Activated CD8-positive, alpha-beta memory T cell treated with anti-CD3 and anti-CD28 coated beads, Interleukin-2, amount 10 ng/mL, durations not matched to agents 7 days and 5 days (primary cell): Measurements from ENCODE around the gene PNPLA2. TPM values are rescaled to one million over a fixed set of nuclear protein-coding genes. Genes with fewer than 3 reads are reported as not detected.

ENCODE experiments used
- ATAC-seq: fragments of 150-1000 bp; cut with Tn5 transposase; one replicate; pipeline ENCODE4 v1.10.0; 2021; ENCODE audit warnings: moderate library complexity
- CTCF ChIA-PET: fragments of 350-600 bp; sonication (Branson Sonifier 250); formaldehyde crosslinking; loops from one replicate; lab custom pipeline; 2021; ENCODE audit warnings: antibody characterized with exemption; lab: Charles Lee
- DNase-seq: peaks from one replicate; pipeline ENCODE4 v3.0.0-alpha.2; 2020
- H3K27ac Mint-ChIP-seq: one replicate; pipeline ENCODE4 v1.8.0; 2021; ENCODE audit warnings: mild to moderate bottlenecking, mixed read lengths
- H3K27me3 Mint-ChIP-seq: one replicate; pipeline ENCODE4 v1.8.0; 2021; ENCODE audit warnings: mixed read lengths
- H3K36me3 Mint-ChIP-seq: one replicate; pipeline ENCODE4 v1.8.0; 2021; ENCODE audit warnings: mild to moderate bottlenecking, mixed read lengths
- H3K4me1 Mint-ChIP-seq: one replicate; pipeline ENCODE4 v1.8.0; 2021; ENCODE audit warnings: mixed read lengths
- H3K4me3 Mint-ChIP-seq: one replicate; pipeline ENCODE4 v1.8.0; 2021; ENCODE audit warnings: mild to moderate bottlenecking, moderate library complexity, mixed read lengths
- H3K9me3 Mint-ChIP-seq: one replicate; pipeline ENCODE4 v1.8.0; 2022; ENCODE audit warnings: low read depth, mixed read lengths
- total RNA-seq, 2 experiments: library from RNA; stranded (reverse); gene quantifications; one replicate each; pipeline ENCODE4 v1.2.3, GENCODE V29; 2021

PNPLA2 gene
- total RNA-seq, 2 experiments from 2014 or later: 64.7 to 70.0 TPM

DNA sequence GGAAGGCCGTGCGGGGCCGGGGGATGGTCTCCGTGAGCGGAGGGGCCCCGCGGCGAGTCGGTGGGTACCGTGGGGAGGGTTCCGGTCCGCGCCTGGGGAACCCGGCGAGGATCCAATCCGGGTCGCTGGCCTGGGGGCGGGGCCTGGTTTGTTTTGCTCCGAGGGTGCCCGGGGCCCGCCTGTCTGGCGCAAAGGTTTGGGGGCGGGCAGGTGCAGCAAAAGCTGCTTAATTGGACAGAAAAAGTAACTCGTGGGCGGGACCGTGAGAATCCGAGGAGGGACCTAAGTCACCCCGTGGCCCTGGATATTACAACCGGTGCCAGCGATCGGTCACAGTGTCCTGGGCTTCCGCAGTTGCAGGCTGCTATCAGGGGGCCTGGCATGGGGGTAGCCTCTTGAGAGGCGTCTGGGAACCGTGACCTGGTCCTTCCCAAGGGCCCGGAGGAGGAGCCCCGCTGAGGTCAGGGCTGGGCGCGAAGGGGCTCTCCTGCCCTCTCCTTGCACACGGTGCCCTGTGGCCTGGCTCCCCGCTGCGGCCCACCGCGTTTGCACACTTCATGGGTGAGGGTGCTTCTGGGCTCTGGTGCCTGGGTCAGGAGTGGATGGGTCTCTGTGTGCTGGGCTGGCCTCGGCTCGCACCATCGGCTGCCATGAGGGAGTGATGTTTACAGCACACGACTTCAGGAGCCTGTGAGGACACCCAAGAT lies 1.4 kb downstream of the PNPLA2 start:
- H3K36me3 Mint-ChIP-seq: no peaks in the 10 kb centered on the region
- CTCF ChIA-PET: interaction anchor here (0.7 to 2.8 kb wide), 7 partner anchors 10 to 231 kb away, joined by 3 to 12 read pairs (median 3); partner anchors contain the start of genes POLR2L, RPLP2 and TSPAN4
- DNase-seq (peak; percentile 97), ATAC-seq (peak; percentile 77)
- peak overlapping the region; percentile 73 for H3K4me3 Mint-ChIP-seq
- H3K27me3 Mint-ChIP-seq: no peaks in the 10 kb centered on the region
- peaks cover 12% of the 10 kb centered on the region for H3K4me1 Mint-ChIP-seq
- H3K9me3 Mint-ChIP-seq: no peaks in the 10 kb centered on the region
- H3K27ac Mint-ChIP-seq: peak overlapping the region; percentile 78

DNA sequence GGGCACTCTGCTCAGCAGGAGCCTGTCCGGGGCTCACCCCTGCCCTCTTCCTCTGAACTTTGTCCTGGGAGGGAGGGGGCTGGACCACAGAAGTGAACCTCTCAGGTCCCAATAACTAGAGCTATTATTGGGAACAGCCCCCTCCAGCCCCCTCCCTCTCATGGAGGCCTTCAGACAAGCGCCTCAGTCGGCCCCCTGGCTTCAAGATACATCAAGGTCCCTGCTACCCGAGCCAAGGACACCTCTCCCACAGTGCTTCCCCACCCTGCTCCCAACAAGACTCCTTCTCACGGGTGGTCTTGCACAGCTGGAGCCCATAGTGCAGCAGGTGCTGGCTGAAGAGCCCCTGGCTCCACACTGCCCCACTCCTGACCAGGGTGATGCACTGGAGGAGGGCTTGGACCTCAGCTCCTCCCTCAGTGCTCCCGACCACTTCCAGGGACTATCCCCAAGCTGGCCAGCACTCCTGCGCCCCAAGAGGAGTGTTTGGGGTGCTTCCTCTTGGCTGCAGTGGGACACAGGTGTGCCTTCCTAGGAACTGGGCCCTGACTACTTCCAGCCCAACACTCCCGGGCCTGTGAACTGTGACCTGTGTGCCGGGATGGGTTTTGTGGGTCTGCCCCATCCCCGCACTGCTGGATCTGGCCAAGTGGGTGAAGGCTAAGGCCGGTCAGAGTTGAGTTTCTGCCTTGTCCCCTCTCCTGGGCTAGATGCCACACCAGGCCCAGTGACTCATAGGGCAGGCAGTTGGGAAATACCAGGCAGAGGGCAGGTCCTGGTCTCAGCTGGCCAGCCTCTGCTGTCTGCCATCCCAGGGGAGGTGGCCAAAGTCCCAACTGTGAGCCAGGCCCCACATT lies 2.2 kb downstream of the PNPLA2 start:
- H3K4me1 Mint-ChIP-seq: peaks cover 12% of the 10 kb centered on the region

DNA sequence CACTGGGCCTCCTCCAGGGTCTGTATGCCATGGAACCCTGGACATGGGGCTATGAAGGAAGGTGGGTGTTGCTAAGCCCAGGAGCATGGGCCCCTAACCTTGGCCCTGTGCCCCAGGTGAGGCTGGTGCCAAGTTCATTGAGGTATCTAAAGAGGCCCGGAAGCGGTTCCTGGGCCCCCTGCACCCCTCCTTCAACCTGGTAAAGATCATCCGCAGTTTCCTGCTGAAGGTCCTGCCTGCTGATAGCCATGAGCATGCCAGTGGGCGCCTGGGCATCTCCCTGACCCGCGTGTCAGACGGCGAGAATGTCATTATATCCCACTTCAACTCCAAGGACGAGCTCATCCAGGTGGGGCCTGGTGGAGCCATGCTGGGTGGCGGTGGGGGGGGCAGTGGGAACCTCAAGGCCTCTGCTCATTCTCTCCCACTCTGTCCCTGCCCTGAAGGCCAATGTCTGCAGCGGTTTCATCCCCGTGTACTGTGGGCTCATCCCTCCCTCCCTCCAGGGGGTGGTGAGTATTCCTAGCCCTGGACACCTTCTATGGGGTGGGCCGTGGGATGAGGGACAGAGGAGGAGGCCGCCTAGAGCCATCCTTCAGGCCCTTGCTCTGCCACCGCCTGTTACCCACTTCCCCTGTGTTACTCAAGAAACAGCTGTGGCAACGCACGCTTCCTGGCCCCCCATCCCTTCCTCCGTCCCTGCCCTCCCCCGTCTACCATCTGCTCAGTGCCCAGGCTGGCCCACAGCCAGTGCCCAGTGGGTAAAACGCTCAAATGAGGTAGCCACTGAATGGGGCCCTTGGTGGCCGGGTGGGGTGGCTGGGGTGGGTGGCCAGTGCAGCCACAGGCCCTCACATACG lies 3.0 kb downstream of the PNPLA2 start:
- no peak for ATAC-seq
- no peak for DNase-seq
- Mint-ChIP-seq H3K27ac (no peak overlapping the region), H3K36me3 (no peaks in the 10 kb centered on the region), H3K27me3 (no peaks in the 10 kb centered on the region), H3K4me3 (no peak overlapping the region), H3K4me1 (peaks cover 17% of the 10 kb centered on the region), H3K9me3 (no peaks in the 10 kb centered on the region)
- CTCF ChIA-PET: interaction anchor here (0.9 kb wide), 1 partner anchor 13 kb away, joined by 3 read pairs; no protein-coding TSS in a partner anchor

More for the DNA sequence above, 2.2 kb downstream of the PNPLA2 start:
- Mint-ChIP-seq H3K27ac (peak overlapping the region; percentile 65), H3K4me3 (peak overlapping the region; percentile 73), H3K9me3 (no peaks in the 10 kb centered on the region), H3K27me3 (no peaks in the 10 kb centered on the region), H3K36me3 (no peaks in the 10 kb centered on the region)
- CTCF ChIA-PET: interaction anchor here (0.7 to 1.8 kb wide), 3 partner anchors 9 to 18 kb away, joined by 3 to 12 read pairs (median 5); partner anchors contain the start of gene RPLP2
- DNase-seq: no peak
- ATAC-seq: no peak

DNA sequence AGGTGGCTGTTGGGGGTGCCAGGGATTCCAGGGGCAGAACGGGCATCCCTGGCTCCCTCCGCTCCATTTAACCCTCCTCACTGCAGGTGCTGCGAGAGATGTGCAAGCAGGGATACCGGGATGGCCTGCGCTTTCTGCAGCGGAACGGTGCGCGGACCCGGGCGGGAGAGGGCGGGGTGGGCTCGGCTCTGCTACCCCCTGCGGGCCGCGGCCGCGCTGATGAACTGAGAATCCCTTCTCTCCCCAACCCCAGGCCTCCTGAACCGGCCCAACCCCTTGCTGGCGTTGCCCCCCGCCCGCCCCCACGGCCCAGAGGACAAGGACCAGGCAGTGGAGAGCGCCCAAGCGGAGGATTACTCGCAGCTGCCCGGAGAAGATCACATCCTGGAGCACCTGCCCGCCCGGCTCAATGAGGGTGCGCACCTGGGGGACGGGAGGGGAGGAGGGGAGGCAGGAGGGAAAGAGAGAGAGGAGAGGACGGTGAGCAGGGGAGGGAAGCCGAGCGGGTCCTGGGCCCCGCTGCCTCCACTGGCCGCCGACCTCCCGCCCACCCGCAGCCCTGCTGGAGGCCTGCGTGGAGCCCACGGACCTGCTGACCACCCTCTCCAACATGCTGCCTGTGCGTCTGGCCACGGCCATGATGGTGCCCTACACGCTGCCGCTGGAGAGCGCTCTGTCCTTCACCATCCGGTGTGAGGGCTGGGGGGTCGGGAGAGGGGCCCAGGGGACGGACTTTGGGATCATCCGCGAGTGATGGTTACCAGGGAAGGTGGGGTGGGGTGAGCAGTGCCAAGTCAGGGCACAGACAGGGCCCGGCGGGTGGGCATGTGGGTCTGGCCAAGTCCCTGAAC lies 5.0 kb downstream of the PNPLA2 start:
- no peak for ATAC-seq
- DNase-seq: no peak
- no peaks in the 10 kb centered on the region for H3K9me3 Mint-ChIP-seq
- H3K4me1 Mint-ChIP-seq: peaks cover 24% of the 10 kb centered on the region
- H3K36me3 Mint-ChIP-seq: no peaks in the 10 kb centered on the region
- H3K4me3 Mint-ChIP-seq: no peak overlapping the region
- H3K27ac Mint-ChIP-seq: no peak overlapping the region
- peaks cover 9% of the 10 kb centered on the region for H3K27me3 Mint-ChIP-seq
- CTCF ChIA-PET: no interaction called here

DNA sequence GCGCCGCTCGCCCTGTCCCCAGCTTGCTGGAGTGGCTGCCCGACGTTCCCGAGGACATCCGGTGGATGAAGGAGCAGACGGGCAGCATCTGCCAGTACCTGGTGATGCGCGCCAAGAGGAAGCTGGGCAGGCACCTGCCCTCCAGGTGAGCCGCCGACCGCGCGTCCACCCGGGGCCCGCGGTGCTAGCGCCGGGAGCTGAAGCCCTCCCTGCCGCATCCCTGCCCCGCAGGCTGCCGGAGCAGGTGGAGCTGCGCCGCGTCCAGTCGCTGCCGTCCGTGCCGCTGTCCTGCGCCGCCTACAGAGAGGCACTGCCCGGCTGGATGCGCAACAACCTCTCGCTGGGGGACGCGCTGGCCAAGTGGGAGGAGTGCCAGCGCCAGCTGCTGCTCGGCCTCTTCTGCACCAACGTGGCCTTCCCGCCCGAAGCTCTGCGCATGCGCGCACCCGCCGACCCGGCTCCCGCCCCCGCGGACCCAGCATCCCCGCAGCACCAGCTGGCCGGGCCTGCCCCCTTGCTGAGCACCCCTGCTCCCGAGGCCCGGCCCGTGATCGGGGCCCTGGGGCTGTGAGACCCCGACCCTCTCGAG lies 5.7 kb downstream of the PNPLA2 start:
- no peaks in the 10 kb centered on the region for H3K36me3 Mint-ChIP-seq
- CTCF ChIA-PET: interaction anchor here (2.3 kb wide), 1 partner anchor 13 kb away, joined by 9 read pairs; no protein-coding TSS in a partner anchor
- ATAC-seq (no peak), DNase-seq (no peak)
- peaks cover 16% of the 10 kb centered on the region for H3K27me3 Mint-ChIP-seq
- no peaks in the 10 kb centered on the region for H3K9me3 Mint-ChIP-seq
- H3K4me3 Mint-ChIP-seq: no peak overlapping the region
- peaks cover 29% of the 10 kb centered on the region for H3K4me1 Mint-ChIP-seq
- H3K27ac Mint-ChIP-seq: no peak overlapping the region

DNA sequence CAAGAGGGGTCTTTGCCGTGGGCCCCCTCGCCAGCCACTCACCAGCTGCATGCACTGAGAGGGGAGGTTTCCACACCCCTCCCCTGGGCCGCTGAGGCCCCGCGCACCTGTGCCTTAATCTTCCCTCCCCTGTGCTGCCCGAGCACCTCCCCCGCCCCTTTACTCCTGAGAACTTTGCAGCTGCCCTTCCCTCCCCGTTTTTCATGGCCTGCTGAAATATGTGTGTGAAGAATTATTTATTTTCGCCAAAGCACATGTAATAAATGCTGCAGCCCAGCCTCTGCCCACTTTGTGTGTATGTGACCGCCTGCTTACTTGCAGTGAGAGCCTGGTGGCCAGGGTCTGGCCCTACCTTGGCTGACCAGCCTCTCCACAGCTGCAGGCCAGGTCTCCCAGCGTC lies 6.2 kb downstream of the PNPLA2 start:
- CTCF ChIA-PET: interaction anchor here (1.2 to 2.3 kb wide), 2 partner anchors 14 to 226 kb away, joined by 3 to 9 read pairs; no protein-coding TSS in a partner anchor
- H3K27ac Mint-ChIP-seq: no peak overlapping the region
- ATAC-seq (no peak), DNase-seq (no peak)
- peaks cover 29% of the 10 kb centered on the region for H3K4me1 Mint-ChIP-seq
- H3K9me3 Mint-ChIP-seq: no peaks in the 10 kb centered on the region
- H3K4me3 Mint-ChIP-seq: no peak overlapping the region
- H3K27me3 Mint-ChIP-seq: peaks cover 22% of the 10 kb centered on the region
- no peaks in the 10 kb centered on the region for H3K36me3 Mint-ChIP-seq

DNA sequence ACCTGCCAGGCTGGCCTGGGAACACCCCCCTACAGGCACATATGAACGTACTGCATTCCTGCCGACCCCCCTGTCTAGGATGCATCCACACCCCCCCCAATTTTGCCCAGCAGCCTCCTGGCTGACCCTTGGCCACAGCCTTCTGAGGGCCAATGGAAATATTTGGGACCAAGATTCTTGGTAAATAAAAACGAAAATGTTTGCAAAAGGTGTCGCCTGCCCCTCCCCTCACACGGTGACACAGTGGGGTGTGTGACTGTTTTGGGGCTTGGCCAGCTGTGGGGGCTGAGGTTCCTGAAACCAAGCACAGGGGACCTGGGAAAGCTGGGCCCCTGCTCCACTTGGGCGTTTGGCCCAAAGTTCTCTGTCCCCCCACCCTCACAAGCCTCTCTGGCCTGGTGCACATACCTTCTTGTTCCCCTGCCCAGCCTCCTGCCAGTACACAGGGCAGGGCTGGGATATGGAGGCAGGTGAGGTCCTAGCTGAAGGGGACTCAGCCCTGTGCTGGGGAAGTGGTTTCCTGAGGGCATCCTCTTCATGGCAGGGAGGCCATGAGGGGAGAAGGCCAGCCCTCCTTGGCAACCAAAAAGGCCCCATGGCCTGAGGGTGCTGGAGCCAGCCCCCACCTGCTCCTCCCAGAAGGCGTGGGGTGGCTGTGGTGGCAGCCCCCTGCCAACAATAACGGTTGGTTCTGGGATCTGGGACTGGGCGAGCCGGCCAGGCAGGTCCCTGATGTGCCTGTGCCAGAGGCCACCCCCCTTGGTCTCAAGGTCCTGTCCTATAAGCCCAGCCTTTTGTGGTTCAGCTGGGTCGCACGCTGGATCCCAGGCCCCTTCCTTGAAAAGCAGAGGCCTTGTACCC lies 6.9 kb downstream of the PNPLA2 start:
- peaks cover 27% of the 10 kb centered on the region for H3K27me3 Mint-ChIP-seq
- H3K36me3 Mint-ChIP-seq: no peaks in the 10 kb centered on the region
- no peaks in the 10 kb centered on the region for H3K9me3 Mint-ChIP-seq
- H3K4me3 Mint-ChIP-seq: no peak overlapping the region
- CTCF ChIA-PET: interaction anchor here (0.7 to 2.3 kb wide), 3 partner anchors 13 to 225 kb away, joined by 3 to 9 read pairs (median 3); no protein-coding TSS in a partner anchor
- H3K4me1 Mint-ChIP-seq: peaks cover 30% of the 10 kb centered on the region
- no peak overlapping the region for H3K27ac Mint-ChIP-seq
- DNase-seq (no peak), ATAC-seq (no peak)

DNA sequence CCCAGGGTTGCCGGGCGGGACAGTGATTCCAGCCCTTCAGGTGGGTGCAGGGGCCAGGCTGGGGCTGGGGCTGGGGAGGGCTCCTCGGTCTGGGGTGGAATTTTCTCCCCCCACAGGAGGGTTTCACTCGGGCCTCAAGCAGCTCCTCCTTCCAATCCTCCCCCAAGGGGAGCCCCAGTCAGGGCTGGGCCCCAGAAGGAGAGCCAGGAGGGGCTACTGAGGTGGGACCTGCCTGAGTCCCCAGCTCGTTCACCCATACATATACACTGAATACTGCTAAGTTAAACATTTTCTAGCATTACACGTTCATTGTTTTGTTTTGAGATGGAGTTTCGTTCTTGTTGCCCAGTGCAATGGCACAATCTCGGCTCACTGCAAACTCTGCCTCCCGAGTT lies 7.5 kb downstream of the PNPLA2 start:
- ATAC-seq (no peak), DNase-seq (no peak)
- H3K4me1 Mint-ChIP-seq: peaks cover 27% of the 10 kb centered on the region
- CTCF ChIA-PET: interaction anchor here (0.7 to 2.3 kb wide), 3 partner anchors 13 to 225 kb away, joined by 3 to 9 read pairs (median 3); no protein-coding TSS in a partner anchor
- peak overlapping the region; percentile 71 for H3K27ac Mint-ChIP-seq
- H3K36me3 Mint-ChIP-seq: no peaks in the 10 kb centered on the region
- H3K9me3 Mint-ChIP-seq: no peaks in the 10 kb centered on the region
- H3K4me3 Mint-ChIP-seq: peak overlapping the region; percentile 66
- H3K27me3 Mint-ChIP-seq: peaks cover 30% of the 10 kb centered on the region

DNA sequence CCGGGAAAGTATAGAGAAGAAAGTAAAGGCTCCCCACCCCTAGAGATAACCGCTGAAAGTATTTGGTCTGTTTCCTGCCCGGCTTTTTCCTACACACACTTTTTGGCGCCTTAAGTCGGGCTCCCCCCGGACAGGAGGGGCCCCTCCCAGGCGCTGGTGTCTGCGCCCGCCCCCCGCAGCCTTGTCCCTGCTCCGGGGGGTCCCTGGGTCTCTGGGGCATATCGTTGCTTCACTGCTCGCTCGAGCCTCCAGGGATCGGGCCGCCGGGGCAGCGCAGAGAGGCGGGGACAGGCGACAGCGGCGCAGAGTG lies 8.1 kb downstream of the PNPLA2 start:
- Mint-ChIP-seq H3K27me3 (peaks cover 36% of the 10 kb centered on the region), H3K4me1 (peaks cover 30% of the 10 kb centered on the region), H3K4me3 (peak overlapping the region; percentile 66), H3K27ac (peak overlapping the region; percentile 71), H3K9me3 (no peaks in the 10 kb centered on the region), H3K36me3 (no peaks in the 10 kb centered on the region)
- ATAC-seq: no peak
- DNase-seq: no peak
- CTCF ChIA-PET: no interaction called here

DNA sequence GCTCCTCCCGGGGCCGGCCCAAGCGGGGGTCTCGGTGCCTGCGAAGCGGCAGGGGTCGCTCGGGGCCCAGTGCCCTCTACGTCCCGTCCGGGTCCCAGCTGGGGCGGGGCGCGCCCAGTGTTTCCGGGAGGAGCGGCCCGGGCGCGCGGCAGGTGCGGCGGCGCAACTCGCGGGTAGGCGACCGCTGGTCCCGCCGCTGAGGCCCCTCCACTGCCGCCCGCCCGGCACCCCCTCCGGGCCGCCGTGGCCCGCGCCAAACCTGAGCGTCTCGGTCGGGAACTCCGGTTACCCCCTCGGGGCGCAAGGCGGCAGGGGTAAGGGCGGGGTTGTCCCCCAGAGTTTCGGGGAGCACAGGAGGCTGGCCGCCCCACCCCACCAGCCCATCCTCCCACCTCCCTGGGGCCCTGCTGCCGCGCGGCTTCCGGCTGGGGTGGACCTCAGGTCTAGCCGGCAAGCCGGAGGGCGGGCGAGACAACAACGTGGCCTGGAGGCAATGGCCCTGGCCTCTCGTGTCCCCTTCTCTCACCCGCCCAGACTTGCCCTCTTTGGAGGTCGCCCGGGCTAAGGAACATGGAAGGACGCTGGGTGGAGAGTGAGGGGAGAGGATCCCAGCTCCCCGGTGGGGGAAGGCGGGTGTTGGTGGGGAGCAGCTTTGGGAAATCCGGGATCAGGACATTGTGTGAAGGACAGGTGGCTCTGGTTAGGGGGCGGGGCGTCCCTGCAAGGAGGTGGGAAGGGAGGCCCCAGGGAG lies 8.6 kb downstream of the PNPLA2 start:
- CTCF ChIA-PET: interaction anchor here (1.1 to 1.9 kb wide), 2 partner anchors 8 to 11 kb away, joined by 3 to 5 read pairs; partner anchors contain the start of gene PNPLA2
- Mint-ChIP-seq H3K36me3 (no peaks in the 10 kb centered on the region), H3K9me3 (no peaks in the 10 kb centered on the region), H3K27ac (peak overlapping the region; percentile 28), H3K4me3 (peak overlapping the region; percentile 66), H3K27me3 (peaks cover 41% of the 10 kb centered on the region), H3K4me1 (peaks cover 30% of the 10 kb centered on the region)
- ATAC-seq (peak; percentile 44), DNase-seq (peak; percentile 71)

DNA sequence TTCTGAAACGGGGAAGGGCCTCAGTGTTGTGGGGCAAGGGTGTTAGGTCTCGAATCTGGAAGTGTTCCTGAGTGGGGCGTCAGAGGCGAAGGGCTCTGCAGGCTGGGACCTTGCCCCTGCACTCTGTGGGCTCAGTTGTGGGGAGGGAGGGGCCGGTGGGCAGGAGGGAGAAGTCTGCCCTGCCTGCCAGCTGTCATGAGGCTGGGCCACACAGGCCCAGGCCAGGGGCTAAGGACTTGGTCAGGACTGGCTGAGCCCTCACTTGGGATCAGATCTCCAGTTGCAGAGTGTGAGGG lies 9.1 kb downstream of the PNPLA2 start, which contains the start of gene CRACR2B:
CRACR2B (plus strand) TSS at position 23 of the 296 bp plus-strand sequence. CDS start 689 bp downstream, outside the sequence.
- Mint-ChIP-seq H3K27ac (peak within 1 kb of the TSS; percentile 71), H3K9me3 (no peaks in the 10 kb centered on the region), H3K36me3 (no peaks in the 10 kb centered on the region), H3K4me3 (peak within 1 kb of the TSS; percentile 66), H3K27me3 (peaks cover 42% of the 10 kb centered on the region), H3K4me1 (peaks cover 31% of the 10 kb centered on the region)
- DNase-seq: no peak
- CTCF ChIA-PET: interaction anchor here (1.1 to 1.9 kb wide), 3 partner anchors 9 to 18 kb away, joined by 3 to 5 read pairs (median 3); partner anchors contain the start of genes PNPLA2 and RPLP2
- ATAC-seq: no peak
